ENCODE data around the gene AKR7A3.

The AKR7A3 gene

GRCh38 chr1:19313961-19314882, 25.7 kb upstream of the AKR7A3 start:
- H3K9me3 ChIP-seq (ENCODE audit: control insufficient read depth, insufficient read depth, low read length): no peaks in the 10 kb centered on the region
- peak overlapping the region; percentile 97 for H3K4me2 ChIP-seq (ENCODE audit: low read length)
- no peaks in the 10 kb centered on the region for H3K9me2 ChIP-seq (replicated peaks; ENCODE audit: control insufficient read depth, low read length)
- H3K4me1 ChIP-seq (ENCODE audit: control insufficient read depth, low read length): peaks cover 62% of the 10 kb centered on the region
- H3K27me3 ChIP-seq (ENCODE audit: control insufficient read depth, low read length): no peaks in the 10 kb centered on the region
- peaks cover 30% of the 10 kb centered on the region for H3F3A ChIP-seq (ENCODE audit: control insufficient read depth, insufficient read depth)
- peaks cover 11% of the 10 kb centered on the region for H3K36me3 ChIP-seq (ENCODE audit: control insufficient read depth, low read length)
- H3K79me2 ChIP-seq (ENCODE audit: control insufficient read depth, low read length): peaks cover 25% of the 10 kb centered on the region
- peak overlapping the region; percentile 86 for H3K27ac ChIP-seq (ENCODE audit: low read depth, low read length)
- H3K4me3 ChIP-seq (ENCODE audit: low read length): peak overlapping the region; percentile 94
- no peaks in the 10 kb centered on the region for H4K20me1 ChIP-seq (ENCODE audit: control insufficient read depth, insufficient read depth, low read depth, low read length)
- no peak for TF ChIP-seq EZH2phosphoT487 (IDR thresholded peaks at IDR 0.05; ENCODE audit: borderline replicate concordance, low read length)
- no peak for TF ChIP-seq CTCF (IDR thresholded peaks at IDR 0.05; ENCODE audit: low read depth, low read length, poor library complexity, severe bottlenecking)

- peak overlapping the region; percentile 86 for H3K27ac ChIP-seq (ENCODE audit: low read depth, low read length)
- no peaks in the 10 kb centered on the region for H4K20me1 ChIP-seq (ENCODE audit: control insufficient read depth, insufficient read depth, low read depth, low read length)
- no peaks in the 10 kb centered on the region for H3K9me2 ChIP-seq (replicated peaks; ENCODE audit: control insufficient read depth, low read length)
- H3K4me1 ChIP-seq (ENCODE audit: control insufficient read depth, low read length): peaks cover 62% of the 10 kb centered on the region
- peaks cover 27% of the 10 kb centered on the region for H3K79me2 ChIP-seq (ENCODE audit: control insufficient read depth, low read length)
- H3K4me3 ChIP-seq (ENCODE audit: low read length): peak overlapping the region; percentile 94
- H3K9me3 ChIP-seq (ENCODE audit: control insufficient read depth, insufficient read depth, low read length): no peaks in the 10 kb centered on the region
- peaks cover 11% of the 10 kb centered on the region for H3K36me3 ChIP-seq (ENCODE audit: control insufficient read depth, low read length)
- peak overlapping the region; percentile 97 for H3K4me2 ChIP-seq (ENCODE audit: low read length)
- TF ChIP-seq CTCF (IDR thresholded peaks at IDR 0.05; ENCODE audit: low read depth, low read length, poor library complexity, severe bottlenecking) (no peak), EZH2phosphoT487 (IDR thresholded peaks at IDR 0.05; ENCODE audit: borderline replicate concordance, low read length) (no peak)
- peaks cover 30% of the 10 kb centered on the region for H3F3A ChIP-seq (ENCODE audit: control insufficient read depth, insufficient read depth)
- H3K27me3 ChIP-seq (ENCODE audit: control insufficient read depth, low read length): no peaks in the 10 kb centered on the region
These were observed 25.0 kb upstream of the AKR7A3 start for GRCh38 chr1:19313636-19313959.

GRCh38 chr1:19312782-19313635, 24.4 kb upstream of the AKR7A3 start:
- Histone ChIP-seq H3K4me2 (ENCODE audit: low read length) (peak overlapping the region; percentile 97), H3K4me1 (ENCODE audit: control insufficient read depth, low read length) (peaks cover 62% of the 10 kb centered on the region), H3F3A (ENCODE audit: control insufficient read depth, insufficient read depth) (peaks cover 30% of the 10 kb centered on the region), H4K20me1 (ENCODE audit: control insufficient read depth, insufficient read depth, low read depth, low read length) (no peaks in the 10 kb centered on the region), H3K4me3 (ENCODE audit: low read length) (peak overlapping the region; percentile 94), H3K79me2 (ENCODE audit: control insufficient read depth, low read length) (peaks cover 27% of the 10 kb centered on the region), H3K27me3 (ENCODE audit: control insufficient read depth, low read length) (no peaks in the 10 kb centered on the region), H3K9me3 (ENCODE audit: control insufficient read depth, insufficient read depth, low read length) (no peaks in the 10 kb centered on the region), H3K27ac (ENCODE audit: low read depth, low read length) (peak overlapping the region; percentile 86), H3K9me2 (replicated peaks; ENCODE audit: control insufficient read depth, low read length) (no peaks in the 10 kb centered on the region), H3K36me3 (ENCODE audit: control insufficient read depth, low read length) (peaks cover 14% of the 10 kb centered on the region)
- no peak for TF ChIP-seq CTCF (IDR thresholded peaks at IDR 0.05; ENCODE audit: low read depth, low read length, poor library complexity, severe bottlenecking)
- no peak for TF ChIP-seq EZH2phosphoT487 (IDR thresholded peaks at IDR 0.05; ENCODE audit: borderline replicate concordance, low read length)

All from DOHH2 (cell line).